Natural killer cell (primary cell): Measurements from ENCODE around the gene TENM4. TPM values are rescaled to one million over a fixed set of nuclear protein-coding genes. Genes with fewer than 3 reads are reported as not detected.

Experiments
- ATAC-seq, 3 donors: fragments of 150-1000 bp in 2 of 3; fragments of 200-7000 bp in 1 of 3; cut with Tn5 transposase; 1 replicate in 1 of 3; 2 replicates in 2 of 3; pipeline ENCODE4 v1.10.0; 2021; ENCODE audit warnings: mild to moderate bottlenecking in 2 of 3, moderate library complexity in 2 of 3
- DNase-seq, 2 donors: peaks; one replicate each; pipeline versions ENCODE4 v3.0.0 to v3.0.0-alpha.2; 2013 to 2021; ENCODE audit warnings: mixed read lengths in 1 of 2
- H3K27ac ChIP-seq: one replicate; pipeline ENCODE4 v1.5.1; 2013; ENCODE audit warnings: mild to moderate bottlenecking, low read length
- H3K27me3 ChIP-seq: one replicate; pipeline ENCODE4 v1.6.1; 2013; ENCODE audit warnings: low read length; ENCODE audit not compliant: control insufficient read depth, insufficient read depth
- H3K36me3 ChIP-seq: one replicate; pipeline ENCODE4 v1.6.1; 2013; ENCODE audit warnings: low read length; ENCODE audit not compliant: control insufficient read depth, insufficient read depth
- H3K4me1 ChIP-seq: one replicate; pipeline ENCODE4 v1.6.1; 2013; ENCODE audit warnings: low read length; ENCODE audit not compliant: control insufficient read depth, insufficient read depth
- H3K4me3 ChIP-seq: one replicate; pipeline ENCODE4 v1.5.1; 2013; ENCODE audit warnings: low read length
- H3K9me3 ChIP-seq: one replicate; pipeline ENCODE4 v1.6.1; 2013; ENCODE audit warnings: low read length; ENCODE audit not compliant: control insufficient read depth, insufficient read depth
- H3K27ac Mint-ChIP-seq, 2 donors: one replicate each; pipeline ENCODE4 v1.8.0; 2022; ENCODE audit warnings: mild to moderate bottlenecking in 2 of 2, mixed read lengths in 2 of 2, moderate library complexity in 1 of 2
- H3K27me3 Mint-ChIP-seq, 2 donors: one replicate each; pipeline ENCODE4 v1.8.0; 2022; ENCODE audit warnings: low read depth in 2 of 2, mixed read lengths in 2 of 2
- H3K36me3 Mint-ChIP-seq: one replicate; pipeline ENCODE4 v1.8.0; 2022; ENCODE audit warnings: mixed read lengths
- H3K4me1 Mint-ChIP-seq, 2 donors: one replicate each; pipeline ENCODE4 v1.8.0; 2022; ENCODE audit warnings: mixed read lengths in 2 of 2
- H3K4me3 Mint-ChIP-seq: one replicate; pipeline ENCODE4 v1.8.0; 2022; ENCODE audit warnings: mild to moderate bottlenecking, moderate library complexity, mixed read lengths
- H3K9me3 Mint-ChIP-seq, 2 donors: one replicate each; pipeline ENCODE4 v1.8.0; 2022; ENCODE audit warnings: mixed read lengths in 2 of 2
- WGBS: methylation state at CpG from one replicate; pipeline ENCODE4 v1.1.7; 2013; ENCODE audit warnings: missing lambda C conversion rate; ENCODE audit not compliant: insufficient coverage; 5-methylcytosine and 5-hydroxymethylcytosine counted together
- intact Hi-C: fragments of 100-400 bp; cut with micrococcal nuclease; formaldehyde crosslinking; loops from one replicate; pipeline ENCODE4 v1.14.2; 2022
- total RNA-seq, 4 donors: library from RNA; stranded (reverse); fragments of 120-200 nt in 1 of 4; gene quantifications; one replicate each; pipeline versions ENCODE4 v1.2.3 to v1.2.4, GENCODE V29; 2013 to 2022
- TF ChIP-seq, protein P1 (sequence below): fragments of 200-600 bp; IDR thresholded peaks from one replicate; pipeline ENCODE4 v1.8.0; 2022; ENCODE audit warnings: antibody characterized with exemption

TENM4 gene
- total RNA-seq, 3 donors from 2014 or later (not counting 1 experiment from before 2014, with no cell fraction given), result 0.63 to 0.75 TPM; not detected in 1

GRCh38 chr11:78653294-78653909 is 787.4 kb downstream of the TENM4 start:
- no peaks in the 10 kb centered on the region for H3K27me3 Mint-ChIP-seq
- Histone ChIP-seq H3K9me3 (no peaks in the 10 kb centered on the region), H3K27me3 (no peaks in the 10 kb centered on the region), H3K36me3 (no peaks in the 10 kb centered on the region), H3K4me1 (no peaks in the 10 kb centered on the region), H3K27ac (no peak overlapping the region), H3K4me3 (no peak overlapping the region)
- TF ChIP-seq, protein P1, sequence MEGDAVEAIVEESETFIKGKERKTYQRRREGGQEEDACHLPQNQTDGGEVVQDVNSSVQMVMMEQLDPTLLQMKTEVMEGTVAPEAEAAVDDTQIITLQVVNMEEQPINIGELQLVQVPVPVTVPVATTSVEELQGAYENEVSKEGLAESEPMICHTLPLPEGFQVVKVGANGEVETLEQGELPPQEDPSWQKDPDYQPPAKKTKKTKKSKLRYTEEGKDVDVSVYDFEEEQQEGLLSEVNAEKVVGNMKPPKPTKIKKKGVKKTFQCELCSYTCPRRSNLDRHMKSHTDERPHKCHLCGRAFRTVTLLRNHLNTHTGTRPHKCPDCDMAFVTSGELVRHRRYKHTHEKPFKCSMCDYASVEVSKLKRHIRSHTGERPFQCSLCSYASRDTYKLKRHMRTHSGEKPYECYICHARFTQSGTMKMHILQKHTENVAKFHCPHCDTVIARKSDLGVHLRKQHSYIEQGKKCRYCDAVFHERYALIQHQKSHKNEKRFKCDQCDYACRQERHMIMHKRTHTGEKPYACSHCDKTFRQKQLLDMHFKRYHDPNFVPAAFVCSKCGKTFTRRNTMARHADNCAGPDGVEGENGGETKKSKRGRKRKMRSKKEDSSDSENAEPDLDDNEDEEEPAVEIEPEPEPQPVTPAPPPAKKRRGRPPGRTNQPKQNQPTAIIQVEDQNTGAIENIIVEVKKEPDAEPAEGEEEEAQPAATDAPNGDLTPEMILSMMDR, result no peak
- H3K36me3 Mint-ChIP-seq, result no peaks in the 10 kb centered on the region
- H3K4me1 Mint-ChIP-seq, result no peaks in the 10 kb centered on the region
- ATAC-seq (no peak), DNase-seq (no peak)
- intact Hi-C loops, result no loop called here
- H3K27ac Mint-ChIP-seq, result no peak overlapping the region
- H3K4me3 Mint-ChIP-seq, result no peak overlapping the region
- WGBS, result 89% methylated on average over 8 of the region's 11 CpGs
- no peaks in the 10 kb centered on the region for H3K9me3 Mint-ChIP-seq

DNA sequence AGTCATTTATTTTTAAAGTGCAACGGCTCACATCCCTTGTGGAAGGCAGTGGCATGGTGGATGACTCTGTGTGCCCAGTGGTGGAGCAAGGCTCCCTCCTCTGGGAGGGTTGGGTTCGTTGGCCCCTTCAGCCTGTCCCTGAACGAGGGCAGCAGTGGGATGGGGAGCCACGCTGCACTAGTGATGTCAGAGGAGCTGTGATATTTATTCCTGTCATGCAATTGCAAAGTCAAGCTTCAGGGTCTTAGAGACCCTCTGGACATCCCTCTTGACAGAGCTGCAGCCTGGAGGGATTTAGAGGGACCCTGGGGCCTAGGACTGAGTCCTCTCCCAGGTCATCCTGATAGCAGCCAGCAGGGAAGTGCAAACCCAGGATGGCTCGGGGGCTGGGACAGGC is 788.0 kb downstream of the TENM4 start:
- no peak overlapping the region for H3K27ac Mint-ChIP-seq
- Histone ChIP-seq H3K9me3 (no peaks in the 10 kb centered on the region), H3K27ac (no peak overlapping the region), H3K36me3 (no peaks in the 10 kb centered on the region), H3K4me3 (no peak overlapping the region), H3K4me1 (no peaks in the 10 kb centered on the region), H3K27me3 (no peaks in the 10 kb centered on the region)
- DNase-seq, result no peak
- no peaks in the 10 kb centered on the region for H3K36me3 Mint-ChIP-seq
- ATAC-seq, result no peak
- no peaks in the 10 kb centered on the region for H3K27me3 Mint-ChIP-seq
- TF ChIP-seq, protein P1, result no peak
- no peaks in the 10 kb centered on the region for H3K4me1 Mint-ChIP-seq
- intact Hi-C loops, result no loop called here
- 83% methylated on average over 5 of the region's 5 CpGs for WGBS
- no peak overlapping the region for H3K4me3 Mint-ChIP-seq
- no peaks in the 10 kb centered on the region for H3K9me3 Mint-ChIP-seq

GRCh38 chr11:78651923-78652842 is 788.6 kb downstream of the TENM4 start:
- WGBS, result 73% methylated on average over 8 of the region's 11 CpGs
- TF ChIP-seq, protein P1, result no peak
- Mint-ChIP-seq H3K27ac (no peak overlapping the region), H3K36me3 (no peaks in the 10 kb centered on the region), H3K27me3 (no peaks in the 10 kb centered on the region), H3K4me1 (no peaks in the 10 kb centered on the region), H3K9me3 (no peaks in the 10 kb centered on the region), H3K4me3 (no peak overlapping the region)
- no peak overlapping the region for H3K4me3 ChIP-seq
- intact Hi-C loops, result no loop called here
- no peaks in the 10 kb centered on the region for H3K27me3 ChIP-seq
- H3K36me3 ChIP-seq, result no peaks in the 10 kb centered on the region
- DNase-seq (no peak), ATAC-seq (no peak)
- H3K4me1 ChIP-seq, result no peaks in the 10 kb centered on the region
- H3K27ac ChIP-seq, result no peak overlapping the region
- no peaks in the 10 kb centered on the region for H3K9me3 ChIP-seq
